Activated CD8-positive, alpha-beta memory T cell treated with anti-CD3 and anti-CD28 coated beads for 48 hours (primary cell): Measurements from ENCODE around the gene FBLN5.

Experiments used
- DNase-seq, 3 experiments: peaks; one replicate each; pipeline ENCODE4 v3.0.0-alpha.2; 2020; ENCODE audit warnings: low read depth in 2 of 3, low spot score in 2 of 3

FBLN5 gene

GRCh38 chr14:91946622-91947474, 646 bp downstream of the FBLN5 start:
- no peak for DNase-seq

- DNase-seq = no peak
Measured at GRCh38 chr14:91945751-91946621, 1.5 kb downstream of the FBLN5 start.

- no peak for DNase-seq
Measured at GRCh38 chr14:91942946-91943345, 4.5 kb downstream of the FBLN5 start.

- no peak for DNase-seq
Measured at GRCh38 chr14:91942128-91942527, 5.4 kb downstream of the FBLN5 start.

- no peak for DNase-seq
Measured at GRCh38 chr14:91940209-91940608, 7.3 kb downstream of the FBLN5 start.

GRCh38 chr14:91935586-91935985, 11.9 kb downstream of the FBLN5 start:
- no peak for DNase-seq

- no peak for DNase-seq
Measured at GRCh38 chr14:91934554-91935285, 12.8 kb downstream of the FBLN5 start.

GRCh38 chr14:91931478-91932088, 15.9 kb downstream of the FBLN5 start:
- DNase-seq = no peak

- DNase-seq = no peak
Measured at GRCh38 chr14:91929700-91930099, 17.8 kb downstream of the FBLN5 start.

GRCh38 chr14:91927800-91928199, 19.7 kb downstream of the FBLN5 start:
- DNase-seq = no peak

GRCh38 chr14:91927191-91927590, 20.3 kb downstream of the FBLN5 start:
- no peak for DNase-seq

- no peak for DNase-seq
Measured at GRCh38 chr14:91926131-91926890, 21.2 kb downstream of the FBLN5 start.

GRCh38 chr14:91925727-91926121, 21.8 kb downstream of the FBLN5 start:
- DNase-seq = no peak

- DNase-seq = no peak
Measured at GRCh38 chr14:91925001-91925726, 22.3 kb downstream of the FBLN5 start.

- DNase-seq = no peak
Measured at GRCh38 chr14:91920526-91920925, 27.0 kb downstream of the FBLN5 start.

- no peak for DNase-seq
Measured at GRCh38 chr14:91919814-91920213, 27.7 kb downstream of the FBLN5 start.

GRCh38 chr14:91918186-91918883, 29.2 kb downstream of the FBLN5 start:
- no peak for DNase-seq

- no peak for DNase-seq
Measured at GRCh38 chr14:91912035-91912434, 35.5 kb downstream of the FBLN5 start.

- DNase-seq = no peak
Measured at GRCh38 chr14:91911474-91912032, 35.9 kb downstream of the FBLN5 start.
